ENCODE data around the gene MAST4. TPM values are rescaled to one million over a fixed set of nuclear protein-coding genes. Genes with fewer than 3 reads are reported as not detected.

The MAST4 gene
- total and polyA plus RNA-seq, 12 donors, result 29.6 to 93.3 (median 76.6) TPM

GRCh38 chr5:66738136-66738535 is 141.9 kb downstream of the MAST4 start:
- Histone ChIP-seq H3K9me3 (no peaks in the 10 kb centered on the region), H3K4me1 (peaks cover 7 to 51% (median 29%) of the 10 kb centered on the region in 9 donors), H3K4me3 (no peak overlapping the region), H3K36me3 (no peaks in the 10 kb centered on the region), H3K27me3 (no peaks in the 10 kb centered on the region), H3K27ac (no peak overlapping the region)
- intact Hi-C loops (cut with DNase I), result loop anchor here in 1 of 10 donors (5.0 kb wide), 1 partner anchor 141 kb away; the partner anchor contains the start of gene MAST4
- 47 to 63% methylated on average over 1 of the region's 1 CpG for WGBS, 2 donors
- DNase-seq (no peak), ATAC-seq (peak in 1 of 8 donors; percentile 5)
- no peak for TF ChIP-seq CTCF (IDR thresholded peaks at IDR 0.05)

DNA sequence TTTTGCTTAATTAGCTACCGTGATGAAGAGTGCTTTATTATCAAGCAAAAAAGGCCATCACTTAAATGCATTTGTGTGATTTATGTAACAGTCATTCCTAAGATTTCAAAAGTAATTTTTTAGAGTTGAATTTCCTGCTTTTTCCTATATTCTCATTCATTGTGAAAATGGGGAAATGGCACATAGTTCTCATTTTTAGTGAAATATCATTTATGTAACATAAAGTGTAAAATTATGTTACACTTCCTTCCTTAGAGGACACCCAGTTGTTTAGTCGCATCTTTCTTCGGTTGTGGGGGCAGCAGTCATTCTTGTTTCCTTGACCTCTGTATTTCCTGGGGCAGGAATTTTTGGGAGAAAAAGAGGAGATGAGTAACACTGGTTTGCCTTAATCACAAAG is 142.8 kb downstream of the MAST4 start:
- H3K4me1 ChIP-seq, result peaks cover 12 to 60% (median 38%) of the 10 kb centered on the region in 9 donors
- 74 to 78% methylated on average over 3 of the region's 3 CpGs for WGBS, 2 donors
- intact Hi-C loops (cut with DNase I), result loop anchor here in 1 of 10 donors (5.0 kb wide), 1 partner anchor 142 kb away; the partner anchor contains the start of gene MAST4
- H3K4me3 ChIP-seq, result no peak overlapping the region
- no peaks in the 10 kb centered on the region for H3K27me3 ChIP-seq
- no peak overlapping the region for H3K27ac ChIP-seq
- H3K36me3 ChIP-seq, result no peaks in the 10 kb centered on the region
- DNase-seq, result no peak
- no peak for TF ChIP-seq CTCF (IDR thresholded peaks at IDR 0.05)
- H3K9me3 ChIP-seq, result no peaks in the 10 kb centered on the region
- ATAC-seq, result no peak

- no peaks in the 10 kb centered on the region for H3K36me3 ChIP-seq
- TF ChIP-seq CTCF (IDR thresholded peaks at IDR 0.05), result no peak
- H3K9me3 ChIP-seq, result no peaks in the 10 kb centered on the region
- intact Hi-C loops (cut with DNase I), result loop anchor here in 5 of 10 donors (5.0 to 10.0 kb wide), 4 partner anchors 135 to 435 kb away; partner anchors contain the start of gene MAST4 (in 3 of the 5)
- ATAC-seq (no peak), DNase-seq (no peak)
- H3K27me3 ChIP-seq, result no peaks in the 10 kb centered on the region
- H3K27ac ChIP-seq, result peak overlapping the region in 1 of 10 donors; percentile 31
- no peak overlapping the region for H3K4me3 ChIP-seq
- 29 to 38% methylated on average over 3 of the region's 3 CpGs for WGBS, 2 donors
- peaks cover 12 to 67% (median 43%) of the 10 kb centered on the region in 9 donors for H3K4me1 ChIP-seq
Observed at GRCh38 chr5:66739951-66740350, 143.8 kb downstream of the MAST4 start.

DNA sequence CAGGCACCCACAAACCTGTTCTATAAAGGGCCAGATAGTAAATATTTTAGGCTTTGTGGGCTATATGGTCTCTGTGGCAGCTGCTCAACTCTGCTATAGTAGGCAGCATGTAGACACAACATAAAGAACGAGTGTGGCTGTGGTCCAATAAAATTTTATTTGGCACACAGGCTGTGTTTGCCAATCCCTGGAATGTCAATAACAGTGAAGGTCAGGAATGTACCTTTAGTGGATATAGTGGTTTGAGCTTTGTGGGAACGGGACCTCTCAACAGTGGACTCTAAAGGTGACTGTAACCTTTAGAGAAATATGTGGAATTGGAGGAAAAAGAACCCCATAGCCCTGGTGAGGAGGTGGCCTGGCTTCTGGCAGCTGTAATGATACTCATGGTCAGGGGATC is 145.2 kb downstream of the MAST4 start:
- WGBS, 2 donors, result 60 to 83% methylated on average over 2 of the region's 2 CpGs
- Histone ChIP-seq H3K9me3 (no peaks in the 10 kb centered on the region), H3K4me1 (peaks cover 12 to 67% (median 43%) of the 10 kb centered on the region in 9 donors), H3K4me3 (no peak overlapping the region), H3K36me3 (no peaks in the 10 kb centered on the region), H3K27me3 (no peaks in the 10 kb centered on the region), H3K27ac (peak overlapping the region in 2 of 10 donors; percentile 2 to 76)
- DNase-seq, result no peak
- ATAC-seq, result no peak
- TF ChIP-seq CTCF (IDR thresholded peaks at IDR 0.05), result no peak
- intact Hi-C loops (cut with DNase I), result loop anchor here in 4 of 10 donors (10.0 kb wide), 3 partner anchors 137 to 437 kb away; partner anchors contain the start of gene MAST4 (in 2 of the 4)
